ENCODE results near the gene DCHS2. TPM values are rescaled to one million over a fixed set of nuclear protein-coding genes. Genes with fewer than 3 reads are reported as not detected.
A peak's percentile ranks its signal among the peaks of the same experiment; 100 is the strongest.

Gene DCHS2
- total RNA-seq, 1 donor from 2014 or later, result 0.32 TPM

DNA sequence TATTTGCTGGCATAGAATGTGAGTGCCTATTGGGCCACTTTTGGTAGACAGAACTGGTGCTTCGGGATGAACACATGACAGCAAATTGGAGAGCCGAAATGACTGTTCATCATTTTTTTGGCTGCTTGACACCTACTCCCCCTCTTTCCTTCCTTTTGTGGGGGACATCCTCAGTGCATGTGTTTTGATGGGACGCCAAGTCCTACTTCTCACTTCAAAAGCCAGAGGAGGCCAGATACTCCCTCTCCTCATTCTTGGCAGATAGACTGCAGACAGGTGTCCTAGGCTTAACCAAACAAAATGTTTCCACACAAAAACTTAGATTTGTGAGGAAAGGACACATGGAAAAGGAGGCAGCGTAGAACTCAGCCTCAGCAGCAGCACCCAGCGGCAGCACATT, 62.4 kb downstream of the DCHS2 start:
- TF ChIP-seq, protein P1, sequence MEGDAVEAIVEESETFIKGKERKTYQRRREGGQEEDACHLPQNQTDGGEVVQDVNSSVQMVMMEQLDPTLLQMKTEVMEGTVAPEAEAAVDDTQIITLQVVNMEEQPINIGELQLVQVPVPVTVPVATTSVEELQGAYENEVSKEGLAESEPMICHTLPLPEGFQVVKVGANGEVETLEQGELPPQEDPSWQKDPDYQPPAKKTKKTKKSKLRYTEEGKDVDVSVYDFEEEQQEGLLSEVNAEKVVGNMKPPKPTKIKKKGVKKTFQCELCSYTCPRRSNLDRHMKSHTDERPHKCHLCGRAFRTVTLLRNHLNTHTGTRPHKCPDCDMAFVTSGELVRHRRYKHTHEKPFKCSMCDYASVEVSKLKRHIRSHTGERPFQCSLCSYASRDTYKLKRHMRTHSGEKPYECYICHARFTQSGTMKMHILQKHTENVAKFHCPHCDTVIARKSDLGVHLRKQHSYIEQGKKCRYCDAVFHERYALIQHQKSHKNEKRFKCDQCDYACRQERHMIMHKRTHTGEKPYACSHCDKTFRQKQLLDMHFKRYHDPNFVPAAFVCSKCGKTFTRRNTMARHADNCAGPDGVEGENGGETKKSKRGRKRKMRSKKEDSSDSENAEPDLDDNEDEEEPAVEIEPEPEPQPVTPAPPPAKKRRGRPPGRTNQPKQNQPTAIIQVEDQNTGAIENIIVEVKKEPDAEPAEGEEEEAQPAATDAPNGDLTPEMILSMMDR (IDR thresholded peaks at IDR 0.05), result no peak
- no peaks in the 10 kb centered on the region for H3K4me1 ChIP-seq
- H3K27ac ChIP-seq, result no peak overlapping the region
- DNase-seq, result no peak
- ATAC-seq, result no peak
- intact Hi-C loops (cut with DNase I), result no loop called here
- no peaks in the 10 kb centered on the region for H3K36me3 ChIP-seq
- no peaks in the 10 kb centered on the region for H3K27me3 ChIP-seq
- no peak overlapping the region for H3K4me3 ChIP-seq
- no peaks in the 10 kb centered on the region for H3K9me3 ChIP-seq

GRCh38 chr4:154427149-154427548, 64.5 kb downstream of the DCHS2 start:
- Histone ChIP-seq H3K27ac (no peak overlapping the region), H3K27me3 (no peaks in the 10 kb centered on the region), H3K4me1 (no peaks in the 10 kb centered on the region), H3K4me3 (no peak overlapping the region), H3K36me3 (no peaks in the 10 kb centered on the region), H3K9me3 (no peaks in the 10 kb centered on the region)
- DNase-seq (no peak), ATAC-seq (no peak)
- TF ChIP-seq, protein P1 (IDR thresholded peaks at IDR 0.05), result no peak
- intact Hi-C loops (cut with DNase I), result no loop called here

DNA sequence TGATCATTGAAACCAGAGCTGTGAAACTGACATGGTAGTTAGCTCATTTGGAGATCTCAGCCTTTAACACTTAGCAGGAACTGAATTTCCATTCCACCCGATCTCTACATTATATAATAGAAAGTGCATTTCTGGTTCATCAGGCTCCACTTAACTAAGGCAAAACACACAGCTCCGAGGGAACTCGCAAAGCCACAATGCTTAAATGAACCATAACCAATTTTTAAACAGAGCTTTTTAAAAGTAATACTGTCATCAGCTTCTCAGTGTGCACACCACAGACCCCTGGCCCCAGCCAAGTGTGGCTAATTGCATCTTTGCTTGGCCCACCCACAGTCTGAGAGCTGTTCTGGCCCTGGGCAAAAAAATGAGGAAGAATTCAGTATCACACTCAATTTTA, 66.1 kb downstream of the DCHS2 start:
- H3K27ac ChIP-seq, result no peak overlapping the region
- no peaks in the 10 kb centered on the region for H3K4me1 ChIP-seq
- intact Hi-C loops (cut with DNase I), result no loop called here
- H3K4me3 ChIP-seq, result no peak overlapping the region
- TF ChIP-seq, protein P1 (IDR thresholded peaks at IDR 0.05), result no peak
- DNase-seq, result no peak
- ATAC-seq, result no peak
- no peaks in the 10 kb centered on the region for H3K27me3 ChIP-seq
- no peaks in the 10 kb centered on the region for H3K36me3 ChIP-seq
- no peaks in the 10 kb centered on the region for H3K9me3 ChIP-seq

DNA sequence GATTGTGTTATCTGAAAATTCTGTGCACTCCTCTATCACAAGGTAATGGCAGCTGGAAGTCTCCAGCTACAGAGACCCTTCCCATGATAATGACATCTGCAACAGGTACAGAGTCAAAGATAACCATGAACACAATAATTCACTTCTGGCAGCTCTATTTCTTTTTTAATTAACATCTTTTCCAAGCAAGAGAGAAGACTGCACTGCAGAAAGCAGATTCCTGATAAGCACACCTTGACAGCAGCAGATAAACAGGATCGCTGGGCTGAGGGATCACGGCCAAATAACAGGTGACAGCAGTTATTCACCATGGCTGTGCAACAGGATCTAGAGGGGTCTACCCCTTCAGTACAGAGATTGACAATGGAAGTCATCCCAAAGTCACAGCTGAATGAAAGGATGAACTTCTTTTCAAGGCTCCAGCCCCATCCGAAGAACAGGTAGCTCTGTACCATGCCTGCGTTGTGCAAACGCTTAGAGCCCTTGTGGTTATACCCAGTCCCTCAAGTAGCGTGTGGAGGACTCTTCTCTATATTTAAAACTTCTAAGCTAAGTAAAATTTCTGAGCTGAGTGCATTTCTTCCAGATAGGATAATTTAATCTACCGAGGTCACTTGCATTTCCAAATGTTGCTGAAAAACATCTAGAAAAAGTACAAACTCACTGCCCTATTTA, 66.7 kb downstream of the DCHS2 start:
- ATAC-seq (peak; percentile 77), DNase-seq (no peak)
- Histone ChIP-seq H3K36me3 (no peaks in the 10 kb centered on the region), H3K4me3 (no peak overlapping the region), H3K27ac (no peak overlapping the region), H3K4me1 (no peaks in the 10 kb centered on the region), H3K9me3 (no peaks in the 10 kb centered on the region), H3K27me3 (no peaks in the 10 kb centered on the region)
- intact Hi-C loops (cut with DNase I), result no loop called here
- TF ChIP-seq, protein P1 (IDR thresholded peaks at IDR 0.05), result no peak

DNA sequence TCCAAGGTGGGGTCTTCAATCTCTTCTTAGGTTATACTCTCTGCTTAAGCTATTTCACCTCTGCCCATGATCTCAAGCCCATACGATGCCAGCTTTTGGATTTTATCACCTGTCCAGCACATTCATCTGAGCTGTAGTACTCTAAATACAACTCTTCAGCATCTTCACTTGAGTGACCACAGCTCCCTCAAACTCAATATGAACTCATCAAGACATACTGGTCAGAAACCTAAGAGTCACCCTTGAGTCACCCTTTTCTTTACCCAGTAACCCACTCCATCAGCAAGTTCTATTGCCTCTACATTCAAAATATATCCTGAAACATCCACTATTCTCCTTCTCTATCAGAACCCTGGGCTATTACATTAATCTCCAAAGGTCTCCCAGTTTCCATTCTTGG, 69.4 kb downstream of the DCHS2 start:
- no peak for DNase-seq
- H3K4me1 ChIP-seq, result no peaks in the 10 kb centered on the region
- H3K36me3 ChIP-seq, result no peaks in the 10 kb centered on the region
- intact Hi-C loops (cut with DNase I), result no loop called here
- no peak for ATAC-seq
- no peaks in the 10 kb centered on the region for H3K9me3 ChIP-seq
- no peaks in the 10 kb centered on the region for H3K27me3 ChIP-seq
- H3K27ac ChIP-seq, result no peak overlapping the region
- TF ChIP-seq, protein P1 (IDR thresholded peaks at IDR 0.05), result no peak
- no peak overlapping the region for H3K4me3 ChIP-seq

DNA sequence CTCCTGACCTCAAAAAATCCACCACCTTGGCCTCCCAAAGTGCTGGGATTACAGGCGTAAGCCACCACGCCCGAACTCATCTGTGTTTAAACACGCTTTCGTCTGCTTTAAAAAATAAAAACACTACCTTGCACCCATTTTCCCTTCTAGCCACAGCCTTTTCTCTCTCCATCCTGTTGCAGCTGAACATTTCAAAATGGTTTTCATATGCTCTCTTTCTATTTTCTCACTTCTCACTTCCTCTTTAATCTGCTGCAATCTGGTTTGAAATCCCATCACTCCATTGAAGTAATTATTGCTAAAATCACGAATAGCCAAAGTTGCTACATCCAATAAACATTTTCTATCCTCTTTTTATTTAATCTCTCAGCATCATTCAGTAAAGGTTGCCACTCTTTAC, 70.0 kb downstream of the DCHS2 start:
- Histone ChIP-seq H3K9me3 (no peaks in the 10 kb centered on the region), H3K36me3 (no peaks in the 10 kb centered on the region), H3K27ac (no peak overlapping the region), H3K4me1 (no peaks in the 10 kb centered on the region), H3K27me3 (no peaks in the 10 kb centered on the region), H3K4me3 (no peak overlapping the region)
- intact Hi-C loops (cut with DNase I), result no loop called here
- ATAC-seq (no peak), DNase-seq (no peak)
- TF ChIP-seq, protein P1 (IDR thresholded peaks at IDR 0.05), result no peak
